Ishikawa (cell line): ENCODE measurements around the gene TMEM54.

Experiments used
- CEBPB ChIP-seq: IDR thresholded peaks from 2 replicates; pipeline ENCODE4 v1.6.1; 2012
- CREB1 ChIP-seq: IDR thresholded peaks from 2 replicates; pipeline ENCODE4 v1.6.1; 2012; ENCODE audit warnings: low read depth
- EGR1 ChIP-seq: IDR thresholded peaks from 2 replicates; pipeline ENCODE4 v1.6.1; 2012
- EP300 ChIP-seq: IDR thresholded peaks from 2 replicates; pipeline ENCODE4 v1.6.1; 2012; ENCODE audit warnings: borderline replicate concordance
- FOXM1 ChIP-seq: IDR thresholded peaks from 2 replicates; pipeline ENCODE4 v1.6.1; 2012; ENCODE audit warnings: low read depth, borderline replicate concordance
- NFIC ChIP-seq: IDR thresholded peaks from 2 replicates; pipeline ENCODE4 v1.6.1; 2012
- RAD21 ChIP-seq: IDR thresholded peaks from 2 replicates; pipeline ENCODE4 v1.6.1; 2012; ENCODE audit warnings: low read depth
- TAF1 ChIP-seq: IDR thresholded peaks from 2 replicates; pipeline ENCODE4 v1.6.1; 2012; ENCODE audit warnings: low read depth, mild to moderate bottlenecking
- TCF12 ChIP-seq: IDR thresholded peaks from 2 replicates; pipeline ENCODE4 v1.6.1; 2012; ENCODE audit warnings: low read depth
- TEAD4 ChIP-seq: IDR thresholded peaks from 2 replicates; pipeline ENCODE4 v1.6.1; 2012
- YY1 ChIP-seq: IDR thresholded peaks from 2 replicates; pipeline ENCODE4 v1.6.1; 2012; ENCODE audit warnings: low read depth
- ZBTB7A ChIP-seq: IDR thresholded peaks from 2 replicates; pipeline ENCODE4 v1.6.1; 2012; ENCODE audit warnings: low read depth
- TF ChIP-seq, protein P1 (sequence below): IDR thresholded peaks from 2 replicates; pipeline ENCODE4 v1.6.1; 2012; ENCODE audit warnings: low read depth, mild to moderate bottlenecking
- TF ChIP-seq, protein P2 (sequence below): IDR thresholded peaks from 2 replicates; pipeline ENCODE4 v1.6.1; 2012
- TF ChIP-seq, protein P3 (sequence below): IDR thresholded peaks from 2 replicates; pipeline ENCODE4 v1.6.1; 2012

TMEM54 gene

DNA sequence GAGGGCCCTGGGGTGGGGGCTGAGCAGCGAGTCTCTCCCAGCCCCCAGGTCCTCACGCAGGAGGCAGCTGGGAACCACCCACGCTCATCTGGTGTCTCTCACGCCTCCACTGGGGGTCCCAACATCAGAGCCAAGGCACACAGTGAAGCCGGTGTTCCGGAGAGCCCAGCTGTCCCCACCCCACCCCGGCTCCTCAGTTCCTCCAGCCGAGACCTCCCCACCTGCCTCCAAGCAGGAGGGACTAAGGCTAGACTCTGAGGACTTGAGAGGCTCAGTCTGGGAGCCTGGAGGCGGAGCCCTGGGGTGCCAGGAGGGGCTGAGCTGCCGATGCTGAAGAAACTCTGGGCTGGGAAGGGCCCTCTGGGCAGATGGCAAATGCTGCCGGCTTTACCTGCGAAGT is 16.5 kb downstream of the TMEM54 start:
- TF ChIP-seq EP300, result no peak
- TF ChIP-seq ZBTB7A, result no peak
- TF ChIP-seq FOXM1, result no peak
- TF ChIP-seq RAD21, result no peak
- TF ChIP-seq TAF1, result no peak
- TF ChIP-seq YY1, result no peak
- TF ChIP-seq TEAD4, result no peak
- no peak for TF ChIP-seq CREB1
- TF ChIP-seq CEBPB, result no peak
- TF ChIP-seq, protein P1, sequence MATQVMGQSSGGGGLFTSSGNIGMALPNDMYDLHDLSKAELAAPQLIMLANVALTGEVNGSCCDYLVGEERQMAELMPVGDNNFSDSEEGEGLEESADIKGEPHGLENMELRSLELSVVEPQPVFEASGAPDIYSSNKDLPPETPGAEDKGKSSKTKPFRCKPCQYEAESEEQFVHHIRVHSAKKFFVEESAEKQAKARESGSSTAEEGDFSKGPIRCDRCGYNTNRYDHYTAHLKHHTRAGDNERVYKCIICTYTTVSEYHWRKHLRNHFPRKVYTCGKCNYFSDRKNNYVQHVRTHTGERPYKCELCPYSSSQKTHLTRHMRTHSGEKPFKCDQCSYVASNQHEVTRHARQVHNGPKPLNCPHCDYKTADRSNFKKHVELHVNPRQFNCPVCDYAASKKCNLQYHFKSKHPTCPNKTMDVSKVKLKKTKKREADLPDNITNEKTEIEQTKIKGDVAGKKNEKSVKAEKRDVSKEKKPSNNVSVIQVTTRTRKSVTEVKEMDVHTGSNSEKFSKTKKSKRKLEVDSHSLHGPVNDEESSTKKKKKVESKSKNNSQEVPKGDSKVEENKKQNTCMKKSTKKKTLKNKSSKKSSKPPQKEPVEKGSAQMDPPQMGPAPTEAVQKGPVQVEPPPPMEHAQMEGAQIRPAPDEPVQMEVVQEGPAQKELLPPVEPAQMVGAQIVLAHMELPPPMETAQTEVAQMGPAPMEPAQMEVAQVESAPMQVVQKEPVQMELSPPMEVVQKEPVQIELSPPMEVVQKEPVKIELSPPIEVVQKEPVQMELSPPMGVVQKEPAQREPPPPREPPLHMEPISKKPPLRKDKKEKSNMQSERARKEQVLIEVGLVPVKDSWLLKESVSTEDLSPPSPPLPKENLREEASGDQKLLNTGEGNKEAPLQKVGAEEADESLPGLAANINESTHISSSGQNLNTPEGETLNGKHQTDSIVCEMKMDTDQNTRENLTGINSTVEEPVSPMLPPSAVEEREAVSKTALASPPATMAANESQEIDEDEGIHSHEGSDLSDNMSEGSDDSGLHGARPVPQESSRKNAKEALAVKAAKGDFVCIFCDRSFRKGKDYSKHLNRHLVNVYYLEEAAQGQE, result no peak
- TF ChIP-seq TCF12, result no peak
- TF ChIP-seq, protein P2, sequence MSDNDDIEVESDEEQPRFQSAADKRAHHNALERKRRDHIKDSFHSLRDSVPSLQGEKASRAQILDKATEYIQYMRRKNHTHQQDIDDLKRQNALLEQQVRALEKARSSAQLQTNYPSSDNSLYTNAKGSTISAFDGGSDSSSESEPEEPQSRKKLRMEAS, result no peak
- no peak for TF ChIP-seq NFIC
- TF ChIP-seq, protein P3, sequence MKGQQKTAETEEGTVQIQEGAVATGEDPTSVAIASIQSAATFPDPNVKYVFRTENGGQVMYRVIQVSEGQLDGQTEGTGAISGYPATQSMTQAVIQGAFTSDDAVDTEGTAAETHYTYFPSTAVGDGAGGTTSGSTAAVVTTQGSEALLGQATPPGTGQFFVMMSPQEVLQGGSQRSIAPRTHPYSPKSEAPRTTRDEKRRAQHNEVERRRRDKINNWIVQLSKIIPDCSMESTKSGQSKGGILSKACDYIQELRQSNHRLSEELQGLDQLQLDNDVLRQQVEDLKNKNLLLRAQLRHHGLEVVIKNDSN, result no peak
- TF ChIP-seq EGR1, result no peak

DNA sequence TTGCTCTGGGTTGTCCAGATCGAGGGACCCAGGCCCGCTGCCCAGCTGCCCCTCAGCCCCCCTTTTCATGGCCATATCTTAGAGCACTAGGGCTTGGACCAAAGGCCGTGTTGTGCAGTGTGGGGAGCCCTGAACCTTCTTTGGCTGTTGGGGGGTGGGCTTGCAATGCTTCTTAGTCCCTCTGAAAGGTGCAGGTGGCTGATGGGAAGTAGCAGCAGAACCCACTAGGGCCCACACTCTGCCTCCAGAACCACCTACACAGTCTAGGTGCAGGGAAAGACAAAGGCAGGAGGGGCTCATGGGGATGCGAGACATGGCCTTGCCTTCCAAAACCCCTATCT is 17.2 kb downstream of the TMEM54 start:
- TF ChIP-seq, protein P3, result no peak
- no peak for TF ChIP-seq ZBTB7A
- no peak for TF ChIP-seq NFIC
- no peak for TF ChIP-seq CEBPB
- no peak for TF ChIP-seq EGR1
- no peak for TF ChIP-seq RAD21
- TF ChIP-seq CREB1, result no peak

DNA sequence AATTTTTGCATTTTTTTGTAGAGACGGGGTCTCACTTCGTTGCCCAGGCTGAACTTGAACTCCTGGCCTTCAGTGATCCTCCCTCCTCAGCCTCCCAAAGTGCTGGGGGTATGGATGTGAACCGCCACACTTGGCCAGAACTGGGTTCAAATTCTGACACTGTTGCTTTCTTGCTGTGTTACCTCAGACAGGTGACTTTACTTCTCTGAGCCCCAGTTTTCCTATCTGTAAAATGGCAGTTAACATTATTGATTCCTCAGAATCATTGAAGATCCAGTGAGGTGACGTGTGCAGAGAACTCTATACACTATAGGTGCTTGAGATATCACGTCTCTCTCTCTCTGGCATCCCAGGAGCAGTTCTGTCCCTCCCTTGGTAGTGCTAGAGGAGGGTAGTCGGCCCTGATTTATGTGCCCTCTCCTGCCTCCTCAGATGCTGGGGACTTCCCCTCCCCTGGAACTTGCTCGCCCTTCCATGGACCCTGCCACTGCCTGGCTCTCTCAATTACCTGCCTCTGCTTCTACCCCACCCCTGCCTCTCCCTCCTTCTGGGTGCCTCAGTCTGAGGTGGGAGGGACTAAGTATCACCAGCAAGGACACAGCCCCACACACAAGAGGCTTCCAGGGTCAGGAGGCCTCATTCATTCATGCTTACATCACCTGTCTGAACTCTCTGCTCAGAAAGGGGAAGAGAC is 17.7 kb downstream of the TMEM54 start:
- TF ChIP-seq CREB1 (no peak), TCF12 (no peak), RAD21 (no peak), FOXM1 (no peak), TEAD4 (no peak), YY1 (no peak)
- TF ChIP-seq, protein P3, result no peak

DNA sequence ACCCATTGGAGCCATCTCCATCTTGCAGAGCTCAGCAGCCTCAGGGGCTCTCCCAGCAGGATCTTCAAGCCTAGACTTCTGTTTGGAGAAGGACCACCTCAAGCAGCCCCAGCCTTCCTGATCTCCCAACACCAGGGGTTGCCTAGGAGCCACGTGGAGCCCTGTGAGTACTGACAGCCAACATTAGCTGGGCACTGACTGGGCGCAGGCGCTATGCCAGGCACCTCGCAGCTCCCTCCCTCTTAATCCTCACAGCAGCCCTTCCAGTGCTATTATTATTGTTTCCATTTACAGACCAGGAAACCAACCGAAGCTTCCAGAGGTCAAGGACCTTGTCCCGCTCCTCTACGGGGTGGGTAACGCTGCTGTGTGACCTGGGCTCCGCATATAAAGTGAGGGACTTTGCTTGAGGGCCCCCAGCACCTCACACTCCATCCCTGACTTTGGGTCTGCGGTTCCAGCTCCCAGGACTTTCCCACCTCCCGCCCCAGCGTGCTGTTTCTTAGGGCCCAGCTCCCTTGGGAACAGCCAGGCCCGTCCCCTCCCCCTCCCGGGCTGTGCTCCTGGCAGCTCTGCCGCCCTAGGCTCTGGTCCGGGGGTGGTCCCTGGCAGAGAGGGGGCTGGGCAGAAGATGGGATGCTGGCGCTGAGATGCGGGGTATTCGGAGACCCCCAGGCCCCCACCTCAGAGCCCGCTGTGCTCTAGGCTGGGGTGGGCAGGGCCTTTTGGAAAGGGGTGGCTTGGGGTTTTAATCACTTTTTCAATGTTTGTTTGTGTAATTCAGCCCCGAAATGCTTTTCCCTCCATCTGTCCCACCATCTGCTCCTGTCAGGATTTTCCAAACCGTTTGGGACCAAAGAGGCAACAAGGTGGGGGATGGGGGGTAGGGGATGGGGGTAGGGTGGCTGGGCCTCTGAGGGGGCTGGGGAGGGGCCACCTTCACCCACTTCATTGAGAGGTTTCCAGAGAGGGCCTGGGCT is 19.0 kb downstream of the TMEM54 start:
- TF ChIP-seq, protein P3, result 0 out of 2 replicates have a peak, but pooled peaks have one; percentile 22
- TF ChIP-seq NFIC, result no peak
- TF ChIP-seq, protein P1, result no peak

DNA sequence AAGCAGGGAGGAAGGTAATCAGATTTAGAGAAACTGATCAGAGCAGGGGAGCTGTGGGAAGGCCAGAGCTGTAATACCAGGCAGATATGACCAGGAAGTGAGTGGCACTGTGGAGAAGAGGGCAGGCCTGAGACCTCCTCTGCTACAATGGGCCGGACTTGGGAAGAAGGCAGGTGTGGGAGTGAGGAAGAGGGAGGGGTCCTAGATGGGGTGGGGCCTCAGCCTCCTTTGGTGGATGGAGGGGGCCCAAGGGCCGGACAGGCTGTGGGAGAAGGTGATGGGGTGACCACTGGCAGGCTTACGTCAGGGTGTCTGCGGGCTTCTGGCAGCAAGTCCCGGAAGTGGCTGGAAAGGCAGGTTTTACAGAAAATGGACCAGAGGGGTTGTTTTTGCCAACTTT is 19.9 kb downstream of the TMEM54 start:
- no peak for TF ChIP-seq EGR1
- TF ChIP-seq, protein P1, result no peak
- peak; percentile 32; the same call in 1 of the 2 replicates for TF ChIP-seq NFIC
- no peak for TF ChIP-seq TEAD4
- TF ChIP-seq CREB1, result no peak
